ENCODE measurements around the gene EFHD2.
"Not testable (repeated sequence)": the region's sequence is repeated elsewhere in the genome, so short reads cannot be mapped to it uniquely, and the experiment has no call there.

EFHD2 gene

DNA sequence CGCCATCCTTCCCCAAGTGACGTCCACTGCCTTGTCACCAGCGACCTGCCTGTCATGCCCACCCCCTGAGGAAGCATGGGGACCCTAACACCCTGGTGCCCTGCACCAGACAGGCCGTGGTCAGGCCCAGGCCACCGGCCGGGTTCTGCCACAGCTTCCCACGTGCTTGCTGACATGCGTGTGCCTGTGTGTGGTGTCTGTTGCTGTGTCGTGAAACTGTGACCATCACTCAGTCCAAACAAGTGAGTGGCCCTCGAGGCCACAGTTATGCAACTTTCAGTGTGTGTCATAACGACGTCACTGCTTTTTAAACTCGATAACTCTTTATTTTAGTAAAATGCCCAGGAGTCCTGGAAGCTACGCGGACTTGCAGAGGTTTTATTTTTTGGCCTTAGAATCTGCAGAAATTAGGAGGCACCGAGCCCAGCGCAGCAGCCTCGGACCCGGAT lies 20.0 kb downstream of the EFHD2 start:
- H3K9me3 ChIP-seq (ENCODE audit: control insufficient read depth in 2 of 2, low read length in 2 of 2) = no peaks in the 10 kb centered on the region
- peaks cover 26 to 46% of the 10 kb centered on the region in 2 donors for H3K4me1 ChIP-seq (ENCODE audit: control insufficient read depth in 2 of 2, insufficient read depth in 2 of 2, low read length in 2 of 2)
- peaks cover 25 to 34% of the 10 kb centered on the region in 2 donors for H3K36me3 ChIP-seq (ENCODE audit: control insufficient read depth in 2 of 2, insufficient read depth in 2 of 2, low read length in 2 of 2)
- H3K27ac ChIP-seq (ENCODE audit: low read depth in 2 of 2, low read length in 2 of 2) = peak overlapping the region in 1 of 2 donors; percentile 49
- H3K27me3 ChIP-seq (ENCODE audit: control insufficient read depth in 2 of 2, insufficient read depth in 2 of 2, low read length in 2 of 2) = no peaks in the 10 kb centered on the region
- H3K4me3 ChIP-seq (ENCODE audit: low read length in 2 of 2) = no peak overlapping the region
- no peak overlapping the region for H3K9ac ChIP-seq (ENCODE audit: low read depth in 1 of 2, low read length in 2 of 2)

DNA sequence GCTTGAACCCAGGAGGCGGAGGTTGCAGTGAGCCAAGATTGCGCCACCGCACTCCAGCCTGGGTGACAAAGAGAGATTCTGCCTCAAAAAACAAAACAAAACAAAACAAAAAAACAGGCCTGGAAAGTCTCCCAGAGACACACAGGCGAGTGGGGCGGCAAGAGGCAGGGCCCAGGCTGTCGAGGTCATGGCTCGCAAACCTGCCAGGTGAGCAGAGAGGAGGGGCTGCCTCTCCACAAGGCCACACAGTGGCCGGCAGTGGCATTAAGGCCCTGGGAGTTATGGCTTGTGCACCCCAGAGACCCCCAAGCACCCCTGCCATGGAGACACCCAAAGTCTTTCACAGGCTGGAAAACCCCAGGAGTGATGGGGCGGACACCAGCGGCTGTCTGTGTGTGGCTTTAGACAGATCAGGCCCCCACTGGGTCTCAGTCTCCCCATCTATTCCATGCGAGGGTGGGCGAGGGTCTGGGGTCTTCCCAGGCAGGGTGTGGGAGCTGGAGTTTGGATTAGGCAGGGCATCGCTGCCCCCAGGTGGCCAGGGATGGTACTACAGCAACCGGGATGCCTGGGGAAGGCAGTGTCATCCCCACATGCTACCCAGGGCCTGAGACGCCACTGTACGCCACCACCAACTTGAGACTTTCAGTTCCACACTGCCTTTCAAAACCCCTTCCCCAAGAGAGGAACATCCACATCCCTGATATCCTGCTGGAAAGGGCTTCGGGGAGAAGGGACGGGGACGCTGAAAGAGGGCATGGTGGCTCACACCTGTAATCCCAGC lies 21.3 kb downstream of the EFHD2 start:
- peaks cover 22 to 29% of the 10 kb centered on the region in 2 donors for H3K36me3 ChIP-seq (ENCODE audit: control insufficient read depth in 2 of 2, insufficient read depth in 2 of 2, low read length in 2 of 2)
- H3K4me1 ChIP-seq (ENCODE audit: control insufficient read depth in 2 of 2, insufficient read depth in 2 of 2, low read length in 2 of 2) = peaks cover 14 to 33% of the 10 kb centered on the region in 2 donors
- H3K27ac ChIP-seq (ENCODE audit: low read depth in 2 of 2, low read length in 2 of 2) = peak overlapping the region; percentile 32 to 49
- no peaks in the 10 kb centered on the region for H3K9me3 ChIP-seq (ENCODE audit: control insufficient read depth in 2 of 2, low read length in 2 of 2)
- H3K4me3 ChIP-seq (ENCODE audit: low read length in 2 of 2) = no peak overlapping the region
- H3K9ac ChIP-seq (ENCODE audit: low read depth in 1 of 2, low read length in 2 of 2) = peak overlapping the region in 1 of 2 donors; percentile 6
- H3K27me3 ChIP-seq (ENCODE audit: control insufficient read depth in 2 of 2, insufficient read depth in 2 of 2, low read length in 2 of 2) = no peaks in the 10 kb centered on the region

DNA sequence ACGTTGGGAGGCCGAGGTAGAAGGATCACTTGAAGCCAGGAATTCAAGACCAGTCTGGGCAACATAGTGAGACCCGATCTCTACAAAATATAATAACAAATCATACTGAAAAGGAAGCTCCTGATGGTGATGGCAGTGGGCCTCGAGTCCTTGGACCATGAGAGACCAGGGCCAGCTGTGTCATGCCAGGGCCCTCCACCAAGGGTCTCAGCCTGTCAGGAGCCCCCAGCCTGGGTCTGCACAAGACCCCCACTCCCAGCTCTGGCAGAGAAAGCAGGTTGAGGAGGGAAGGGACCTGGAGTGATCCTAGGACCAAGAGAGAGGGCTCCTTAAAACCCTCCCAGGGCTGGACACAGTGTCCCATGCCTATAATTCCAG lies 21.9 kb downstream of the EFHD2 start:
- no peaks in the 10 kb centered on the region for H3K9me3 ChIP-seq (ENCODE audit: control insufficient read depth in 2 of 2, low read length in 2 of 2)
- H3K27me3 ChIP-seq (ENCODE audit: control insufficient read depth in 2 of 2, insufficient read depth in 2 of 2, low read length in 2 of 2) = no peaks in the 10 kb centered on the region
- peak overlapping the region in 1 of 2 donors; percentile 25 for H3K27ac ChIP-seq (ENCODE audit: low read depth in 2 of 2, low read length in 2 of 2)
- no peak overlapping the region for H3K9ac ChIP-seq (ENCODE audit: low read depth in 1 of 2, low read length in 2 of 2)
- peaks cover 16 to 23% of the 10 kb centered on the region in 2 donors for H3K36me3 ChIP-seq (ENCODE audit: control insufficient read depth in 2 of 2, insufficient read depth in 2 of 2, low read length in 2 of 2)
- peaks cover 8 to 28% of the 10 kb centered on the region in 2 donors for H3K4me1 ChIP-seq (ENCODE audit: control insufficient read depth in 2 of 2, insufficient read depth in 2 of 2, low read length in 2 of 2)
- H3K4me3 ChIP-seq (ENCODE audit: low read length in 2 of 2) = no peak overlapping the region

DNA sequence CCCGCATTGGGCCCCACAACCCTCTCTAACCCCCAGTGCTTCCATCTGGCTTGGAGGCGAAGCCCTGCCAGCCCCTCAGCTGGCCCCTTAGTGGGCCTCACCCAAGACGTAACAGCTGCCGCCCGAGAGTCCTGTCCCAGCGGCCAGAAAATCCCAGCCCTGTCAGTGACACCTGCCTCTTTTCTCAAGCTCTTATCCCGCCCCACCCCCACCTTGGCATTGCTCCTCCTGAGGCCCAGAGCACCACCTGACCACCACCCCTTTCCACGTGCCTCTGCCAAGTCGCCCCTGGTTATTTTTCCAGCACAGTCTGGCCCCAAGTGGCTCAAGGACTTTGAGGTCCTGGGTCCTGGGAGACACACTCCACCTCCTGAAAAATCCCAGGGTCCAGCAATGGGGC lies 22.6 kb downstream of the EFHD2 start:
- Histone ChIP-seq H3K9ac (ENCODE audit: low read depth in 1 of 2, low read length in 2 of 2) (no peak overlapping the region), H3K27me3 (ENCODE audit: control insufficient read depth in 2 of 2, insufficient read depth in 2 of 2, low read length in 2 of 2) (no peaks in the 10 kb centered on the region), H3K4me1 (ENCODE audit: control insufficient read depth in 2 of 2, insufficient read depth in 2 of 2, low read length in 2 of 2) (peaks cover 4 to 20% of the 10 kb centered on the region in 2 donors), H3K9me3 (ENCODE audit: control insufficient read depth in 2 of 2, low read length in 2 of 2) (no peaks in the 10 kb centered on the region), H3K36me3 (ENCODE audit: control insufficient read depth in 2 of 2, insufficient read depth in 2 of 2, low read length in 2 of 2) (peaks cover 13 to 19% of the 10 kb centered on the region in 2 donors), H3K4me3 (ENCODE audit: low read length in 2 of 2) (no peak overlapping the region), H3K27ac (ENCODE audit: low read depth in 2 of 2, low read length in 2 of 2) (peak overlapping the region in 1 of 2 donors; percentile 53)

DNA sequence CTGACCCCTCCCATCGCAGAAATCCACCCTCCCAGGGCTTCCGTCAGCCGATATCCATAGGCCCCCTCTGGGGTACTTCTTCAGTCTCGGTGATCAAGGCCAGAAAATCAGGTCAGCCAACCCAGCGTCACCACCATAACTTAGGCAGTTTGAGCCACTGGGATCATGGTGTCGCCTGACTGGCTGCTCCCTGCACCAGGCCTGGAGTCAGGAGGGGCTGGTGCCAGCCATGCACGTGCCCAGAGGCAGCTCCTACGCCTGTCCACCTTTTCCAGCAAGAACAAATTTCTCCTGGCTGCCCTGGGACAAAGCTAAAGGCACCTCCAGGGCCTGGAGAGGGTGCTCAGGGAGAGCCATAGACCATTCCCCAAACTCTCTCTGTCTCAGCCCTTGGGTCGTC lies 23.8 kb downstream of the EFHD2 start:
- Histone ChIP-seq H3K4me3 (ENCODE audit: low read length in 2 of 2) (no peak overlapping the region), H3K27me3 (ENCODE audit: control insufficient read depth in 2 of 2, insufficient read depth in 2 of 2, low read length in 2 of 2) (no peaks in the 10 kb centered on the region), H3K27ac (ENCODE audit: low read depth in 2 of 2, low read length in 2 of 2) (no peak overlapping the region), H3K9me3 (ENCODE audit: control insufficient read depth in 2 of 2, low read length in 2 of 2) (no peaks in the 10 kb centered on the region), H3K4me1 (ENCODE audit: control insufficient read depth in 2 of 2, insufficient read depth in 2 of 2, low read length in 2 of 2) (peaks cover 0 to 13% of the 10 kb centered on the region in 2 donors), H3K36me3 (ENCODE audit: control insufficient read depth in 2 of 2, insufficient read depth in 2 of 2, low read length in 2 of 2) (peaks cover 5 to 11% of the 10 kb centered on the region in 2 donors), H3K9ac (ENCODE audit: low read depth in 1 of 2, low read length in 2 of 2) (no peak overlapping the region)

DNA sequence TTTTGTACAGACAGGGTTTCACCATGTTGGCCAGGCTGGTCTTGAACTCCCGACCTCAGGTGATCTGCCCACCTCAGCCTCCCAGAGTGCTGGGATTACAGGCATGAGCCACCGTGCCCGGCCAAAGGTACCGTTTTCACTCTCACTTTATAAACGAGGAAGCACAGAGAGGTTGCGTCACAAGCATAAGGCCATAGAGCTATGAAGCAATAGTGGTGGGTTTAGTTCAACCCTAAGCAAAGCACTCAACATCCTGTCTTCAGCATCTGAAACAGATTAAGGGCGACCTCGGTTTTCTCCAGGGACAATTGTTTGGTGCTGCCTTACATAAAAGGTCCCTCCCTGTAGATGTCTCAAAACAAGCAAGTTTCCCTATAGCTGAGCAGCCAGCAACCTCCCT lies 25.1 kb downstream of the EFHD2 start:
- not testable (repeated sequence) for H3K36me3 ChIP-seq (ENCODE audit: control insufficient read depth in 2 of 2, insufficient read depth in 2 of 2, low read length in 2 of 2); H3K27ac ChIP-seq (ENCODE audit: low read depth in 2 of 2, low read length in 2 of 2); H3K9ac ChIP-seq (ENCODE audit: low read depth in 1 of 2, low read length in 2 of 2); H3K27me3 ChIP-seq (ENCODE audit: control insufficient read depth in 2 of 2, insufficient read depth in 2 of 2, low read length in 2 of 2); H3K4me3 ChIP-seq (ENCODE audit: low read length in 2 of 2); H3K9me3 ChIP-seq (ENCODE audit: control insufficient read depth in 2 of 2, low read length in 2 of 2)
- H3K4me1 ChIP-seq (ENCODE audit: control insufficient read depth in 2 of 2, insufficient read depth in 2 of 2, low read length in 2 of 2) = peaks cover 0 to 13% of the 10 kb centered on the region in 2 donors

DNA sequence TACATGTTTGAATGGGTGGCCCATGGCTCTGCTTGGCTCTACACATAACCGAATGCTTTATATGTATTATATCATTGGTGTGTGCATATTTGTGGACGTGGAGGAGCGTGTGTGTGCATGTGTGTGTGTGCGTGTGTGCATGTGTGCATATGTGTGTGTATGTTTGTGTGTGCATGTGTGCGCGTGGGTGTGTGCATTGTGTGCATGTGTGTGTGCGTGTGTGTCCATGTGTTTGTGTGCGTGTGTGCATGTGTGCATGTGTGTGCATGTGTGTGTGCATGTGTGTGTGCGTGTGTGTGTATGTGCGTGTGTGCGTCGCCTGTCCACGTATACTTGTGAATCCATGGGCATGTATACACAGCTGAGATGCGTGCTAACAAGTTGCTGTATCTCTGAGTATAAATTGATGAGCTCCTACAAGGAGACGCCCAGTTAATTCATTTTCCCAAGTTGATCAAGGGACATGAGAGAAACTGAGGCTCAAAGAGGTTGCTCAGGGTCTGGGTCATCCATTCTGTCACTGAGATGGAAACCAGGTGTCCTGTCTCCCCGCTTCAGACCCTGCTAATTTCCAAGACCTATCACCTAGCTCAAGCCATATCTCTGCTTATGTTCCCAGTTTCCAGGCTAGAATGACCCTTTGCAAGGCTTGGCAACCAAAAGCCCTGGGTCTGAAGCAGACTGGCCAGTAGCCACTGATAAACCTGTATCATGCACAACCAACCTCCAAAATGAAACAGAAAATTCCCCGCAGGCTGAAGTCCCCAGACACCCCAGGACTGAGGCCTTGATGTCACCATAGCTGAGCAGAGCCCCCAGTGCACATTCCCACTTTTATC lies 25.8 kb downstream of the EFHD2 start:
- H3K9me3 ChIP-seq (ENCODE audit: control insufficient read depth in 2 of 2, low read length in 2 of 2) = no peaks in the 10 kb centered on the region
- H3K4me3 ChIP-seq (ENCODE audit: low read length in 2 of 2) = no peak overlapping the region
- H3K4me1 ChIP-seq (ENCODE audit: control insufficient read depth in 2 of 2, insufficient read depth in 2 of 2, low read length in 2 of 2) = peaks cover 0 to 13% of the 10 kb centered on the region in 2 donors
- peaks cover 0 to 3% of the 10 kb centered on the region in 2 donors for H3K36me3 ChIP-seq (ENCODE audit: control insufficient read depth in 2 of 2, insufficient read depth in 2 of 2, low read length in 2 of 2)
- no peaks in the 10 kb centered on the region for H3K27me3 ChIP-seq (ENCODE audit: control insufficient read depth in 2 of 2, insufficient read depth in 2 of 2, low read length in 2 of 2)
- no peak overlapping the region for H3K27ac ChIP-seq (ENCODE audit: low read depth in 2 of 2, low read length in 2 of 2)
- H3K9ac ChIP-seq (ENCODE audit: low read depth in 1 of 2, low read length in 2 of 2) = no peak overlapping the region

DNA sequence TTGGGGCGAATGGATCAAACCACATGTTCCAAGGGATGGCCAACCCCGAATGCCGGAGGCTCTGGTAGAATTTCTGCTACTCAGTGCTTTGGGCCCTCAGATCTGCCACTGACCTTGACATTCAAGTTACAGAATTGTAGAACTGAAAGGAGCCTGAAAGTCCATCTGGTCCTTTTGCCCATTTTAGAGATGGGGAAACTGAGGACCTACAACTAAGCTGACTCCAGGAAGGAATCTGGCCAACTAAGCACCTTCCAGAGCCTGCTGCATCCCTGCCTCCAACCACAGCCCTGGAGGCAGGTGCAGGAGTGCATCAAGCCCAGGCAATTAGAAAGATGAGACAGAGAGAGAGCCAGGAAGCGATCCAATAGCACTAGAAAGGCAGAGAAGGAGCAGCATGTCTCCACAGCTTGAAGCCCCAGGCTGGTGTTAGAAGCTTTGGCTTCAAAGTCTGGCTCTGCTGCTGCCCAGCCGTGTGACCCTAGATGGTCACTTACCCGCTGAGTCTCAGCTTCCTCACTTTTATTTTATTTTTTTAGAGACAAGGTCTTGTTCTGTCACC lies 27.3 kb downstream of the EFHD2 start:
- no peaks in the 10 kb centered on the region for H3K36me3 ChIP-seq (ENCODE audit: control insufficient read depth in 2 of 2, insufficient read depth in 2 of 2, low read length in 2 of 2)
- no peaks in the 10 kb centered on the region for H3K27me3 ChIP-seq (ENCODE audit: control insufficient read depth in 2 of 2, insufficient read depth in 2 of 2, low read length in 2 of 2)
- peaks cover 0 to 9% of the 10 kb centered on the region in 2 donors for H3K4me1 ChIP-seq (ENCODE audit: control insufficient read depth in 2 of 2, insufficient read depth in 2 of 2, low read length in 2 of 2)
- no peaks in the 10 kb centered on the region for H3K9me3 ChIP-seq (ENCODE audit: control insufficient read depth in 2 of 2, low read length in 2 of 2)
- H3K27ac ChIP-seq (ENCODE audit: low read depth in 2 of 2, low read length in 2 of 2) = no peak overlapping the region
- H3K9ac ChIP-seq (ENCODE audit: low read depth in 1 of 2, low read length in 2 of 2) = no peak overlapping the region
- no peak overlapping the region for H3K4me3 ChIP-seq (ENCODE audit: low read length in 2 of 2)

DNA sequence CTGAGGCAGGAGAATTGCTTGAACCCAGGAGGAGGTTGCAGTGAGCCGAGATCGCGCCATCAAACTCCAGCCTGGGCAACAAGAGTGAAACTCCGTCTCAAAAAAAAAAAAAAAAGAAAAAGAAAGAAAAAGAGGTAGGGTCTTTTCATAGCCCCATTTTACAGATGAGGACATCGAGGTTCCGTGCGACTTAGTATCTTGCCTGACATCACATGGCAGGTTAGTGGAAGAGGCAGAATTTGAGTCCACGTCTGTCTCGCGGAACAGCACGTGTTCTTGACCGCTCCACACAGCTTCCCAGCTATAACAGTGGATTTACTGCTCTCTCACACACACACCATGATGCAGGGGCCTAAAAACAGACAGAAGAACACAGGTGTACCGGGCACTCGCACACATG lies 29.6 kb downstream of the EFHD2 start:
- H3K4me1 ChIP-seq (ENCODE audit: control insufficient read depth in 2 of 2, insufficient read depth in 2 of 2, low read length in 2 of 2) = no peaks in the 10 kb centered on the region
- H3K27ac ChIP-seq (ENCODE audit: low read depth in 2 of 2, low read length in 2 of 2) = no peak overlapping the region
- H3K4me3 ChIP-seq (ENCODE audit: low read length in 2 of 2) = no peak overlapping the region
- no peaks in the 10 kb centered on the region for H3K36me3 ChIP-seq (ENCODE audit: control insufficient read depth in 2 of 2, insufficient read depth in 2 of 2, low read length in 2 of 2)
- no peak overlapping the region for H3K9ac ChIP-seq (ENCODE audit: low read depth in 1 of 2, low read length in 2 of 2)
- no peaks in the 10 kb centered on the region for H3K9me3 ChIP-seq (ENCODE audit: control insufficient read depth in 2 of 2, low read length in 2 of 2)
- H3K27me3 ChIP-seq (ENCODE audit: control insufficient read depth in 2 of 2, insufficient read depth in 2 of 2, low read length in 2 of 2) = no peaks in the 10 kb centered on the region

DNA sequence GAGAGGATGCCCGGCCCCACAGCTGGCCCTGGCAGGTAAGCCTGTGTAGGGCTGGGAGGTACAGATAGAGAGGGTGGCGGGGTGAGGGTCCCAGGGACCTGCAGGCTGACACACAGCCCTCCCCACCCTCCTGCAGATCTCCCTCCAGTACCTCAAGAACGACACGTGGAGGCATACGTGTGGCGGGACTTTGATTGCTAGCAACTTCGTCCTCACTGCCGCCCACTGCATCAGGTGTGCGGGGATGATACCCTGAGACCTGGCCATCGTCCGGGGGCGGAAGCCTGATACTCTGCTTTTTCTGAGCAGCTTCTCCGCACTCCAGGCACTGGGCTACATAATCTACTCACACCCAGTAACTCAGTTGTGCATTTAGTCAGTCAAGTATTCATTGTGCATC lies 30.7 kb downstream of the EFHD2 start:
- Histone ChIP-seq H3K27me3 (ENCODE audit: control insufficient read depth in 2 of 2, insufficient read depth in 2 of 2, low read length in 2 of 2) (no peaks in the 10 kb centered on the region), H3K4me1 (ENCODE audit: control insufficient read depth in 2 of 2, insufficient read depth in 2 of 2, low read length in 2 of 2) (no peaks in the 10 kb centered on the region), H3K4me3 (ENCODE audit: low read length in 2 of 2) (no peak overlapping the region), H3K9me3 (ENCODE audit: control insufficient read depth in 2 of 2, low read length in 2 of 2) (no peaks in the 10 kb centered on the region), H3K36me3 (ENCODE audit: control insufficient read depth in 2 of 2, insufficient read depth in 2 of 2, low read length in 2 of 2) (no peaks in the 10 kb centered on the region), H3K27ac (ENCODE audit: low read depth in 2 of 2, low read length in 2 of 2) (no peak overlapping the region), H3K9ac (ENCODE audit: low read depth in 1 of 2, low read length in 2 of 2) (no peak overlapping the region)
